Stimulated activated naive B cell treated with anti-CD40 and anti-IgM and Interleukin-4, amounts not matched to agents 10 μg/mL and 1 μg/mL and 100 μg/mL, for 72 hours (primary cell): Measurements from ENCODE around the gene UNCX.
"Not testable (repeated sequence)": the region's sequence is repeated elsewhere in the genome, so short reads cannot be mapped to it uniquely, and the experiment has no call there.

Source experiments
- ATAC-seq, 2 donors: fragments of 150-1000 bp; cut with Tn5 transposase; replicated peaks; 2 replicates each; pipeline ENCODE4 v1.10.0; 2021; ENCODE audit warnings: moderate library complexity in 1 of 2
- DNase-seq: peaks from one replicate; pipeline ENCODE4 v3.0.0; 2021
- H3K27ac Mint-ChIP-seq: one replicate; pipeline ENCODE4 v1.8.0; 2022; ENCODE audit warnings: mild to moderate bottlenecking, mixed read lengths
- H3K27me3 Mint-ChIP-seq, 2 donors: one replicate each; pipeline ENCODE4 v1.8.0; 2022; ENCODE audit warnings: mixed read lengths in 2 of 2
- H3K36me3 Mint-ChIP-seq, 2 donors: one replicate each; pipeline ENCODE4 v1.8.0; 2022; ENCODE audit warnings: mixed read lengths in 2 of 2, mild to moderate bottlenecking in 1 of 2
- H3K4me1 Mint-ChIP-seq, 2 donors: one replicate each; pipeline ENCODE4 v1.8.0; 2022; ENCODE audit warnings: mixed read lengths in 2 of 2, mild to moderate bottlenecking in 1 of 2
- H3K4me3 Mint-ChIP-seq, 2 donors: one replicate each; pipeline ENCODE4 v1.8.0; 2022; ENCODE audit warnings: mild to moderate bottlenecking in 2 of 2, mixed read lengths in 2 of 2, moderate library complexity in 1 of 2
- H3K9me3 Mint-ChIP-seq, 2 donors: one replicate each; pipeline ENCODE4 v1.8.0; 2022; ENCODE audit warnings: mixed read lengths in 2 of 2, mild to moderate bottlenecking in 1 of 2

The UNCX gene

DNA sequence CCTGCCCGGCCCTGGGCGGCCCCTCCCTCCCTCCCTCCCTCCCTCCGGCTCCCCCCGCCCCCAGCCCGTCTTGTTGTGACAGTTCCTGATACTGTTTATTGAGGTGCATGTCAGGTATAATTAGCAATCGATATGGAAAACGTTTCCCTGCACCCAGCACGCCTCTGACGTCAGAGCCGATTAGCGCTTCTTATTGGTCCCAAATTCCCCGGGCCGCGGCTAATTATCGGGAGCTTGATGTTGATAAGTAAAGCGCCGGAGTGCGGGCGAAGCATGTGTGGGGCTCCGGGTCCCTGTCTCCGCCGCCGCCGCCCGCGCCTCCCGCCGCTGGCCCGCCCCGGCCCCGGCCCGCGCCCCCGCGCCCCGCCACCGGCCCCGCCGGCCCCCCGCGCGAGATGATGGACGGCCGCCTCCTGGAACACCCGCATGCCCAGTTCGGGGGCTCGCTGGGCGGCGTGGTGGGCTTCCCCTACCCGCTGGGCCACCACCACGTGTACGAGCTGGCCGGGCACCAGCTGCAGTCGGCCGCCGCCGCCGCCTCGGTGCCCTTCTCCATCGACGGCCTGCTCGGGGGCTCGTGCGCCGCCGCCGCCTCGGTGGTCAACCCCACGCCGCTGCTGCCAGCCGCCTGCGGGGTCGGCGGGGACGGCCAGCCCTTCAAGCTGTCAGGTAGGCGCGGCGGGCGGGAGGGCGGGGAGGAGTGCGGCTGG lies at the start of gene UNCX:
Gene UNCX (plus strand): TSS at position 250 of the 710 bp plus-strand sequence. CDS start 146 bp downstream, at position 396.
- ATAC-seq = no peak
- Mint-ChIP-seq H3K4me1 (peaks cover 14 to 25% of the 10 kb centered on the region in 2 donors), H3K4me3 (peak within 1 kb of the TSS; percentile 64 to 65), H3K9me3 (peaks cover 0 to 7% of the 10 kb centered on the region in 2 donors), H3K27me3 (peaks cover 34 to 46% of the 10 kb centered on the region in 2 donors), H3K27ac (peak within 1 kb of the TSS; percentile 93), H3K36me3 (peaks cover 9 to 15% of the 10 kb centered on the region in 2 donors)
- no peak for DNase-seq

DNA sequence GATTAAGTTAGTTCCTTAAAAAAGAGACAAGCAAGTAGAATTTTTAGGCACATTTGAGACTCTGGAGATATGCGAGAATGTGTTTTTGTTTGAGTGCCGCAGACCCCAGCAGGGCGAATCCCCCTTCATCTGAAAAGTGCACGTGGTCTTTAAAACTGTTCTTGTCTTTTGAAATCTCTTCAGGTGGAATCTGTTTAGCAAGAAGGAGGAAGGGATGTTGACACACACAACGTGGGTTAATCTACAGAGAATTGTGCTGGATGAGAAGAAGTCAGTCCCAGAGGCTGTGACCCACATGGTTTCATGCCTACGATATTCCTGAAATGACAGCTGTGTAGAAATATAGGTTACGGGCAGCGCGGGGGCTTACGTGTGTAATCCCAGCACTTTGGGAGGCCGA lies 45.5 kb upstream of the UNCX start:
- peaks cover 2 to 5% of the 10 kb centered on the region in 2 donors for H3K36me3 Mint-ChIP-seq
- H3K27ac Mint-ChIP-seq = no peak overlapping the region

DNA sequence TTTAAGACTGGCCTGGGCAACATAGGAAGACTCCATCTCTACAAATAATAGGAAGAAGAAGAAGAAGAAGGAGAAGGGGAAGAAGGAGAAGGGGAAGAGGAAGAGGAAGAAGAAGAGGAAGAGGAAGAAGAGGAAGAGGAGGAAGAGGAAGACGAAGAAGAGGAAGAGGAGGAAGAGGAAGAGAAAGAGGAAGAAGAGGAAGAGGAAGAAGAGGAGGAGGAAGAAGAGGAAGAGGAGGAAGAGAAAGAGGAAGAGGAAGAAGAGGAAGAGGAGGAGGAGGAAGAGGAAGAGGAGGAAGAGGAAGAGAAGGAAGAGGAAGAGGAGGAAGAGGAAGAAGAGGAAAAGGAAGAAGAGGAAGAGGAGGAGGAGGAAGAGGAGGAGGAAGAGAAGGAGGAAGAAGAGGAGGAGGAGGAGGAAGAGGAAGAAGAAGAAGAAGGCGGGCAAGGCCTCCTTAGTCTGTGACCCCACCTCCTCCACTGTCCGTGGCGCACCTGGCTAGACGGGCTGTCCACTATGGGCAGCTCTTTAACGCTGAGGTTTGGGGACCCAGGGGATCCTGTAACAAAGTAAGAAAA lies 43.9 kb upstream of the UNCX start:
- Mint-ChIP-seq H3K27ac (peak overlapping the region; percentile 84), H3K36me3 (peaks cover 2 to 5% of the 10 kb centered on the region in 2 donors), H3K4me1 (peaks cover 5 to 7% of the 10 kb centered on the region in 2 donors), H3K9me3 (peaks cover 9 to 11% of the 10 kb centered on the region in 2 donors), H3K27me3 (peaks cover 28 to 35% of the 10 kb centered on the region in 2 donors), H3K4me3 (peak overlapping the region in 1 of 2 donors; percentile 5)
- no peak for ATAC-seq
- no peak for DNase-seq

More for the DNA sequence above, 45.5 kb upstream of the UNCX start:
- Mint-ChIP-seq H3K9me3 (peaks cover 9 to 11% of the 10 kb centered on the region in 2 donors), H3K27me3 (peaks cover 27 to 30% of the 10 kb centered on the region in 2 donors), H3K4me1 (peaks cover 5 to 8% of the 10 kb centered on the region in 2 donors), H3K4me3 (no peak overlapping the region)
- no peak for DNase-seq
- ATAC-seq = no peak

DNA sequence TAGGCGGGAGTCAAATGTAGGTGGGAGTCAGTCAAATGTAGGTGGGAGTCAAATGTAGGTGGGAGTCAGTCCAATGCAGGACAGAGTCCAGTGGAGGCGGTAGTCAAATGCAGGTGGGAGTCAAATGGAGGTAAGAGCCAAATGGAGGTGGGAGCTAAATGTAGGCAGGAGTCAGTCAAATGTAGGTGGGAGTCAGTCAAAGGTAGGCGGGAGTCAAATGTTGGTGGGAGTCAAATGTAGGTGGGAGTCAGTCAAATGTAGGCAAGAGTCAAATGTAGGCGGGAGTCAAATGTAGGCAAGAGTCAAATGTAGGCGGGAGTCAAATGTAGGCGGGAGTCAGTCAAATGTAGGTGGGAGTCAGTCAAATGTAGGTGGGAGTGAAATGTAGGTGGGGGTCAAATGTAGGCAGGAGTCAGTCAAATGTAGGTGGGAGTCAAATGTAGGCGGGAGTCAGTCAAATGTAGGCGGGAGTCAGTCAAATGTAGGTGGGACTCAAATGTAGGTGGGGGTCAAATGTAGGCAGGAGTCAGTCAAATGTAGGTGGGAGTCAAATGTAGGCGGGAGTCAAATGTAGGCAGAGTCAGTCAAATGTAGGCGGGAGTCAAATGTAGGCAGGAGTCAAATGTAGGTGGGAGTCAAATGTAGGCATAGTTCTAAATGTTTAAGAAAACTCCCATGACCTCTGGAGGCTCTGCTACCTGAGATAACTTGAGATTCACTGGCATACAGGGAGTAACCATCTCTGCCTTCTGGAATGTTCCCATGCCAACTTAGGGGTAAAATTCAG lies 42.5 kb upstream of the UNCX start:
- DNase-seq (no peak), ATAC-seq (no peak)
- Mint-ChIP-seq H3K27me3 (peaks cover 25 to 44% of the 10 kb centered on the region in 2 donors), H3K27ac (no peak overlapping the region), H3K4me3 (no peak overlapping the region), H3K36me3 (peaks cover 2 to 5% of the 10 kb centered on the region in 2 donors), H3K4me1 (peaks cover 4 to 5% of the 10 kb centered on the region in 2 donors), H3K9me3 (peaks cover 9 to 11% of the 10 kb centered on the region in 2 donors)

DNA sequence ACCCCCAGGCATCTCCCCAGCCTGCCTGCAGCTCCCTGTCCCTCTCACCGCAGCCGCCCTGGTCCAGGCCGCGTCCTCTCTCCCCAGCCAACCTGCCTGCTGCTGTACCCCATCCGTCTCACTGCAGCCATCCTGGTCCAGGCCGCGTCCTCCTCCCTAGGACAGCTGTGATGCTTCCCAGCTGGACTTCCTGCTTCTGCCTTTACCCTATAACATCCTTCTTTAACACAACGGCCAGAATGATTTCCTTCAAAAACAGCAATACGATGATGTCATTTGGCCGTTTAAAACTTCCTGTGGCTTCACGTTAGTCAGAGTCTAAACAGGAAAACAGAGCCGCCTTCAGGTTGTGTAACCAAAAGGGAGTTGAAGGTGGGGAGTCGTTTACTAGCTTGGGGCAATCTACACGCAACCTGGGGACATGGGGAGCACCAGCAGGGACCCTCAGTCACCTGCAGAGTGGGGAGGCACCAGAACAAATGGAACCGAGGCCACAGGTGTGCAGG lies 40.4 kb upstream of the UNCX start:
- DNase-seq = no peak
- Mint-ChIP-seq H3K4me1 (peaks cover 4 to 5% of the 10 kb centered on the region in 2 donors), H3K27ac (peak overlapping the region; percentile 6), H3K36me3 (peaks cover 2 to 5% of the 10 kb centered on the region in 2 donors), H3K4me3 (no peak overlapping the region), H3K27me3 (peaks cover 22 to 38% of the 10 kb centered on the region in 2 donors), H3K9me3 (peaks cover 9 to 11% of the 10 kb centered on the region in 2 donors)
- no peak for ATAC-seq

DNA sequence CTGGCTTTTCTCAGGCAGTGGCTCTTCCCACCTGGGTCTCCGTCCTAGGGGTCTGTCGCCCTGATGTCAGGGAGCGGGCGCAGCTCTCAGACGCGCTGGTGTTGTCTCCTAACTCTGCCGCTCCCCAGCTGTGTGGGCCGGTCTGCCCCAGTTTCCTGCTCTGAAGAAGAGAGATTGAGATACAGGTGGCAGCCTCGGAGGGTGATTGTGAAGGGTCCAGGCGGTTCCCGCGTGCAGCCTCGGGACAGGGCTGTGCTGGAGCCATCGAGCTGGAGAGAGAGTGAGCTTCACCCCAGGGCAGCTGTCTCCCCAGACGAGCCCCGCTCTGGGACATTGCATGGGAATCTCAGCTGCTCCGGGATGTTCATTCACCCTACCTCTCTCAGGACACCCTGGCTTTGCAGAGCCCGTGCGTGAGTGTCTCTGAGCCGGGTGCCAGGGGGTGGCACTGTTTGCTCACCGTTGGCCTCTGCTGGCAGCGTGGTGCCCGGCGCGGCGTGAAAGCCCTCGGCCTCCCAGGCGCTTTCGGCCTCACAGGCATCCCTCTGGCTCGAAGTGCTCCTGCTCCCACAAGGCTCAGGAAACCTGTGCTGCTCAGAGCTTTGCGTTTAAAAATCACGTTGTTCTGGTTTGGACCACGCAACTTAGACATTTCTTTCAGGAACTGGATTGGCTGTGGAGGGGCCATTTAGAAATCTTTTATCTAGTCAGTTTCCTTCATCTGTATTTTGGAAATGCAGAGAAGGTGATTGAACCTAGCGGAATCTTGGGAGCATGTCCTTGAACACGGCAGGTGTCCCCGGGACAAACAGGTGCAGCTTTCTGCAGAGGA lies 38.9 kb upstream of the UNCX start:
- H3K36me3 Mint-ChIP-seq = peaks cover 0 to under 1% of the 10 kb centered on the region in 2 donors
- ATAC-seq = peak; percentile 39 to 42
- H3K4me1 Mint-ChIP-seq = peaks cover 2 to 5% of the 10 kb centered on the region in 2 donors
- no peak for DNase-seq
- H3K9me3 Mint-ChIP-seq = peaks cover 5 to 6% of the 10 kb centered on the region in 2 donors
- H3K27me3 Mint-ChIP-seq = peaks cover 22 to 38% of the 10 kb centered on the region in 2 donors
- H3K27ac Mint-ChIP-seq = no peak overlapping the region
- H3K4me3 Mint-ChIP-seq = no peak overlapping the region

DNA sequence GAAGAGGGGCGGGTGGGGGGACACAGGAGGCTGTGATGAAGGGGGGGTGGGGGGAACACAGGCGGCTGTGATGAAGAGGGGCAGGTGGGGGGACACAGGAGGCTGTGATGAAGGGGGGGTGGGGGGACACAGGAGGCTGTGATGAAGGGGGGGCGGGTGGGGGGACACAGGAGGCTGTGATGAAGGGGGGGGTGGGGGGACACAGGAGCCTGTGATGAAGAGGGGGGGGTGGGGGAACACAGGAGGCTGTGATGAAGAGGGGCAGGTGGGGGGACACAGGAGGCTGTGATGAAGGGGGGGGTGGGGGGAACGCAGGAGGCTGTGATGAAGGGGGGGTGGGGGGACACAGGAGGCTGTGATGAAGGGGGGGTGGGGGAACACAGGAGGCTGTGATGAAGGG lies 36.2 kb upstream of the UNCX start:
- not testable (repeated sequence) for H3K4me1 Mint-ChIP-seq, H3K9me3 Mint-ChIP-seq, DNase-seq, ATAC-seq, H3K36me3 Mint-ChIP-seq, H3K27ac Mint-ChIP-seq, H3K4me3 Mint-ChIP-seq
- peaks cover 21 to 50% of the 10 kb centered on the region in 2 donors for H3K27me3 Mint-ChIP-seq

DNA sequence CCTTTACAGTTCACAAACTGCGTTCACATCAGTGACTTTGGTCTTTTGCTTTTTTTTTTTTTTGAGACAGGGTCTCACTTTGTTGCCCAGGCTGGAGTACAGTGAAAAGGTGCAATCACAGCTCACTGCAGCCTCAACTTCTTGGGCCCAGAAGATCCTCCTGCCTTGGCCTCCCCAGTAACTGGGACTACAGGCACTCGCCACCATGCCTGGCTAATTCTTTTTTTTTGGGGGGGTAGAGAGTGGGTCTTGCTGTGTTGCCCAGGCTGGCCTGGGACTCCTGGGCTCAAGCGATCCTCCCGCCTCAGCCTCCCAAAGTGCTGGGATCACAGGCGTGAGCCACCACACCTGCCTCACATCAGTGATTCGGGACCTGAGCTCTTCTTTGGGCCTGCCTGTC lies 35.7 kb upstream of the UNCX start:
- H3K36me3 Mint-ChIP-seq = no peaks in the 10 kb centered on the region
- H3K27me3 Mint-ChIP-seq = peaks cover 19 to 46% of the 10 kb centered on the region in 2 donors
- H3K9me3 Mint-ChIP-seq = no peaks in the 10 kb centered on the region
- no peak overlapping the region for H3K4me3 Mint-ChIP-seq
- ATAC-seq = no peak
- peaks cover 2 to 5% of the 10 kb centered on the region in 2 donors for H3K4me1 Mint-ChIP-seq
- no peak for DNase-seq
- no peak overlapping the region for H3K27ac Mint-ChIP-seq

DNA sequence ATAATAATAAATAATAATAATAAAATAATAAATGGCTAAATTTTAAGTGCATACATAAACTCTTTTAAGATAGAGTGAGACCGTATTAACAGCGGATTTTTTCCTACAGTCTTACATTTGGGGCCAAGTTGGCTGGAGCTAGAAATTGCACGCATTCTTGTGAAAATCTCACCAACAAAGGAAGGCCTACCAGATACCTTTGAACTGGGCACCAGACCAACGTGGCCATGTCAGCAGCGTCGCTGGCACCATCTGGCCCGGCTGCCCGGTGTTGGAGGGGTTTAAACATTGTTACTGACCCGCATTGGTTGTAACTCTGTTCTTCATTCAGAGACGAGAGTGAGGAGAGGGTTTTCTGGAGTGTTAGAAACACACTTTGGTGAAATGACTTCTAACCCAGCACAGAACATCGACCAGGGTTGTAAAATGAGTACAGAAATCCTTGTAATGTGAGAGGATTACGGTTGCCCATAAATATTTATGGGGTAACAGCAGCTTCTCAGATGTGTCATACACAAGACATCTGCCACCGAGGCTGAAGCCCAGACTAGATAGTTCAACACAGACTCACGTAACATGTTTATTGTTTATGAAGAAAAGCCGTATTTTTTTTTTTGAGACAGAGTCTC lies 34.6 kb upstream of the UNCX start:
- DNase-seq (no peak), ATAC-seq (no peak)
- no peaks in the 10 kb centered on the region for H3K36me3 Mint-ChIP-seq
- H3K27me3 Mint-ChIP-seq = peaks cover 17 to 38% of the 10 kb centered on the region in 2 donors
- H3K4me1 Mint-ChIP-seq = no peaks in the 10 kb centered on the region
- no peak overlapping the region for H3K27ac Mint-ChIP-seq
- no peak overlapping the region for H3K4me3 Mint-ChIP-seq
- H3K9me3 Mint-ChIP-seq = no peaks in the 10 kb centered on the region

DNA sequence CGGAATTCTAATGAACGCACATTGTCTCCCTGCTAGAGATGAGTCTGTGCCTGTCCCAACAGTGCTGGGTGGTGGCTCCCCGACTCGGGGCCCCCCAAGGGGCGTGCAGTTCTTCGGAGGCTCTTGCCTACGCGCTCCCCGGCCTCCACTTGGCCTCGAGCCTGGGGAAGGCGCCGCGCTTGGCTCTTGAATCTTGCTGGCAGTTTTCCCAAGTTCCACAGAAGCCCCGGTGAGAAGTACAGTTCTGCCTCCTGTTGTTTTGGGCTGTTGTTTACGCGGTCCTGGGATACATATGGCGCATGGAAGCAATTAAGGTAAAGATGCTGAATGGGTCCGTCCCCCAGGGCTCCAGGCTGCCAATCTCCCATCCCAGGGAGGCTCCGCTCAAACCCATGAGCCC lies 32.6 kb upstream of the UNCX start:
- ATAC-seq = no peak
- Mint-ChIP-seq H3K4me3 (no peak overlapping the region), H3K27me3 (peaks cover 17 to 25% of the 10 kb centered on the region in 2 donors), H3K9me3 (no peaks in the 10 kb centered on the region), H3K36me3 (no peaks in the 10 kb centered on the region), H3K27ac (no peak overlapping the region), H3K4me1 (no peaks in the 10 kb centered on the region)
- no peak for DNase-seq

DNA sequence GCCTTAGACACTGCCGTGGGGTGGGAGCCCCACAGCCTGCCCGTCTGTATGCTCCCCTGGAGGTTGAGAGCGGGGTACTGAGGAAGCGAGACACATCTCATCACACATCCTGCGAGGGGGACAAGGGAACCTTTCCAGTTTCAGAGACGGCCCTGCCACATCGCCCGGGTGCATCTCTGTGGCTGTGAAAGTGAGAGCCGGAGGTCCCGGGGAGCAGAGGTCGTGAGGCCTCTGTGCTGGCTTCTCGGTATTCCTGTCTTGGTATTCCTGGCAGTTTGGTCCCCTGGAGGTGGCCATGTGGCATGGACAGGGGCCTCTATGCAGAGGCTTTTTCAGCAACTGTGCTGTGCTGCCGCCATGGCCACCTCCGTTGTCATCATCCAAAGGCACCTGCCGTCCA lies 30.8 kb upstream of the UNCX start:
- no peaks in the 10 kb centered on the region for H3K36me3 Mint-ChIP-seq
- H3K27ac Mint-ChIP-seq = no peak overlapping the region
- ATAC-seq = no peak
- DNase-seq = no peak
- H3K27me3 Mint-ChIP-seq = peaks cover 15 to 19% of the 10 kb centered on the region in 2 donors
- H3K4me3 Mint-ChIP-seq = no peak overlapping the region
- H3K4me1 Mint-ChIP-seq = no peaks in the 10 kb centered on the region
- H3K9me3 Mint-ChIP-seq = no peaks in the 10 kb centered on the region

DNA sequence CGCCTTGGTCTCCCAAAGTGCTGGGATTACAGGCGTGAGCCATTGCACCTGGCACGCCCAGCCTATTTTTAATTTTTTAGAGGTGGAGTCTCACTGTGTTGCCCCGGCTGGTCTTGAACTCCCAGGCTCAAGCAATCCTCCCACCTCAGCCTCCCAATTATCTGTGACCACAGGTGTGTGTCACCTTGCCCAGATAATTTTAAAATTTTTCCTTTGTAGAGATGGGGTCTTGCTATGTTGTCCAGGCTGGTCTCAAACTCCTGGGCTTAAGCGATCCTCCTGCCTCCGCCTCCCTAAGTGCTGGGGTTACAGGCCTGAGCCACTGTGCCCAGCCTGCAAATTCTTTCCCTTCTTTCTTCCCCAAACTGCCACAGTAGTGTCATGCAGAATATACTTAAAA lies 29.8 kb upstream of the UNCX start:
- ATAC-seq, H3K9me3 Mint-ChIP-seq, DNase-seq, H3K36me3 Mint-ChIP-seq, H3K4me1 Mint-ChIP-seq, H3K4me3 Mint-ChIP-seq: not testable (repeated sequence)
- Mint-ChIP-seq H3K27me3 (peaks cover 15 to 19% of the 10 kb centered on the region in 2 donors), H3K27ac (peak overlapping the region; percentile 37)

DNA sequence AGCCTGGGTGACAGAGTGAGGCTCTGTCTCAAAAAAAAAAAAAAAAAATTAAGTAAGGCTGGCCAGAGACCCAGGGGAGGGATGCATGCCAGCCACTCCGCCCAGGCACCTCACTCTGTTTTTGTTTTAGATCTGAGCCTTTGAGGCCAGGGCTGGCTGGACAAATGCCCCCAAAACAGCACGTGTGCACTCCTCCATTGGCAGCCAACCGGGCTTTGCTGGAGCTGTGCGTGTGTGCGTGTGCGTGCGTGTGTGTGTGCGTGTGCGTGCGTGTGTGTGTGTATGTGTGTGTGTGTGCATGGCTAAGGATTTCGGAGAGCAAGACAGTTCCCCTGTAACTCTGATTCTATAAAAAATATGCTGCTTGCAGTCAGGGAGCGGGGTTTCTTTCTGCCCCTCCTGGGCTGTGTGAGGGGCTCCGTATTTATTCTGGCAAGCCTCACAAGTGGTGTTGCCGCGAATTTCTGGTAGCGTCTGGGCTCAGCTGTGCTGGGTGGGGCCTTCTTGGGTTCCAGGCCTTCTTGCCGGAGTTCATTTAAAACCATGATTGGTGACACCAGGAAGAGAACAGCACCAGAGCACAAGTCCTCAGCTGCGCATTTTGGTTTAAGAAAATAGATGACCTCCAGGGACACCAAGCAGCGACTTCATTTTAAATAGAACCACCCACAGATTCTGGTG lies 28.1 kb upstream of the UNCX start:
- Mint-ChIP-seq H3K4me3 (no peak overlapping the region), H3K27ac (no peak overlapping the region), H3K27me3 (peaks cover 23 to 29% of the 10 kb centered on the region in 2 donors), H3K4me1 (no peaks in the 10 kb centered on the region), H3K9me3 (no peaks in the 10 kb centered on the region), H3K36me3 (no peaks in the 10 kb centered on the region)
- no peak for ATAC-seq
- DNase-seq = no peak
